HepG2 (cell line): ENCODE results near the gene RAD51D. TPM values are rescaled to one million over a fixed set of nuclear protein-coding genes. Genes with fewer than 3 reads are reported as not detected.

Source experiments
- ATAC-seq: fragments of 200-7000 bp; cut with Tn5 transposase; 3 replicates; pipeline ENCODE4 v1.9.1; 2020; ENCODE audit warnings: mild to moderate bottlenecking, moderate library complexity
- BruUV-seq: library from RNA; stranded (reverse); fragments of 400-500 nt; replicated peaks from 2 replicates; lab custom pipeline; 2021; lab: Mats Ljungman, UMichigan
- CTCF ChIA-PET: fragments of 300-600 bp; formaldehyde crosslinking; extraction: SDS; loops from one replicate; lab custom pipeline; 2021; ENCODE audit warnings: low total read pairs, inconsistent platforms, low intra/inter-chr PET ratio; lab: Yijun Ruan, JAX
- POLR2A ChIA-PET: fragments of 350-600 bp; sonication (Branson Sonifier 250); formaldehyde crosslinking; loops from one replicate; lab custom pipeline; 2020; ENCODE audit warnings: antibody characterized with exemption, inconsistent platforms; lab: Yijun Ruan, JAX
- DNase-seq: peaks from one replicate; pipeline ENCODE4 v3.0.0-alpha.2; 2015; ENCODE audit warnings: low spot score
- FAIRE-seq: peaks from 3 replicates; lab custom pipeline; 2011; peaks lifted over from hg19 to GRCh38; lab: Jason Lieb, UNC
- H2AFZ ChIP-seq: one replicate; pipeline ENCODE4 v1.6.1; 2011; ENCODE audit warnings: low read length, inconsistent platforms
- H3K27ac ChIP-seq: fragments of 300-600 bp; 3 replicates; pipeline ENCODE4 v1.8.0; 2011; ENCODE audit warnings: mixed run types, mild to moderate bottlenecking, mixed read lengths, low read length, inconsistent platforms; ENCODE audit not compliant: insufficient read depth; ENCODE audit errors: extremely low read length
- H3K27me3 ChIP-seq, 2 experiments: fragments of 200-600 bp in 1 of 2; 2 replicates in 1 of 2; 3 replicates in 1 of 2; pipeline versions ENCODE4 v1.6.0 to v1.8.0; 2011; ENCODE audit warnings: low read length in 2 of 2, mild to moderate bottlenecking in 2 of 2, moderate library complexity in 2 of 2, inconsistent platforms in 1 of 2; ENCODE audit not compliant: insufficient read depth in 2 of 2, control insufficient read depth in 1 of 2
- H3K36me3 ChIP-seq, 2 experiments: fragments of 200-600 bp in 1 of 2; replicated peaks in 1 of 2; 2 replicates in 1 of 2; 3 replicates in 1 of 2; pipeline versions ENCODE4 v1.5.1 to v1.8.0; 2011; ENCODE audit warnings: low read length in 2 of 2, inconsistent platforms in 1 of 2; ENCODE audit not compliant: insufficient read depth in 2 of 2, control insufficient read depth in 1 of 2
- H3K4me1 ChIP-seq: 2 replicates; pipeline ENCODE4 v1.5.1; 2012; ENCODE audit warnings: low read length, inconsistent platforms; ENCODE audit not compliant: insufficient read depth
- H3K4me2 ChIP-seq: 2 replicates; pipeline ENCODE4 v1.6.0; 2011; ENCODE audit warnings: low read depth, low read length, inconsistent platforms
- H3K4me3 ChIP-seq, 3 experiments: fragments of 200-600 bp in 1 of 3; sonication (generic), shearing (Covaris generic) in 1 of 3; replicated peaks in 1 of 3; 2 replicates each; pipeline ENCODE4 v1.5.1; 2011 to 2016; ENCODE audit warnings: low read length in 3 of 3, inconsistent platforms in 2 of 3, low read depth in 2 of 3, mild to moderate bottlenecking in 2 of 3, control low read depth in 1 of 3, mixed read lengths in 1 of 3; ENCODE audit not compliant: insufficient read depth in 1 of 3
- H3K79me2 ChIP-seq: one replicate; pipeline ENCODE4 v1.6.1; 2011; ENCODE audit warnings: low read length, inconsistent platforms; ENCODE audit not compliant: insufficient read depth
- H3K9ac ChIP-seq: 2 replicates; pipeline ENCODE4 v1.6.0; 2011; ENCODE audit warnings: mild to moderate bottlenecking, low read depth, low read length, inconsistent platforms; ENCODE audit not compliant: insufficient read depth
- H3K9me3 ChIP-seq: 2 replicates; pipeline ENCODE4 v1.5.1; 2012; ENCODE audit warnings: mild to moderate bottlenecking, low read length
- H4K20me1 ChIP-seq: 2 replicates; pipeline ENCODE4 v1.6.0; 2011; ENCODE audit warnings: inconsistent platforms, mild to moderate bottlenecking, low read length, moderate library complexity; ENCODE audit not compliant: insufficient read depth
- CREM ChIP-seq, 2 experiments: sonication (generic) in 1 of 2; formaldehyde crosslinking in 1 of 2; IDR thresholded peaks; 2 replicates each; pipeline versions ENCODE4 v1.4.0 to v1.6.1; 2016 to 2020; ENCODE audit warnings: antibody characterized with exemption in 1 of 2, mild to moderate bottlenecking in 1 of 2, missing genetic modification reagents in 1 of 2
- LCORL ChIP-seq, 2 experiments: fragments of 450-650 bp in 1 of 2; sonication (generic) in 1 of 2; formaldehyde crosslinking in 1 of 2; IDR thresholded peaks; 2 replicates each; pipeline versions ENCODE4 v1.5.0 to v1.6.1; 2017 to 2020; ENCODE audit warnings: antibody characterized with exemption in 1 of 2, missing genetic modification reagents in 1 of 2
- MAFG ChIP-seq: sonication (generic); formaldehyde crosslinking; IDR thresholded peaks from 2 replicates; pipeline ENCODE4 v1.5.1; 2020; ENCODE audit warnings: mild to moderate bottlenecking, missing genetic modification reagents
- NFRKB ChIP-seq: fragments of 450-650 bp; IDR thresholded peaks from 2 replicates; pipeline ENCODE4 v1.6.1; 2017
- NR0B2 ChIP-seq: sonication (generic); formaldehyde crosslinking; IDR thresholded peaks from 2 replicates; pipeline ENCODE4 v1.4.0; 2020; ENCODE audit warnings: mild to moderate bottlenecking, missing genetic modification reagents
- SMC3 ChIP-seq: IDR thresholded peaks from 2 replicates; pipeline ENCODE4 v1.6.1; 2011; ENCODE audit warnings: low read length, improper control_type of control experiment
- SOX13 ChIP-seq, 3 experiments: fragments of 450-650 bp in 1 of 3; sonication (generic) in 1 of 3; formaldehyde crosslinking in 1 of 3; IDR thresholded peaks in 2 of 3; conservative IDR thresholded peaks in 1 of 3; 2 replicates each; pipeline versions ENCODE4 v1.5.0 to v1.6.1; 2016 to 2020; ENCODE audit warnings: antibody characterized with exemption in 1 of 3, mild to moderate bottlenecking in 1 of 3, missing compliant biosample characterization in 1 of 3, missing genetic modification reagents in 1 of 3, moderate library complexity in 1 of 3
- SPEN ChIP-seq: sonication (generic); formaldehyde crosslinking; IDR thresholded peaks from 2 replicates; pipeline ENCODE4 v1.5.1; 2020; ENCODE audit warnings: low read depth, mild to moderate bottlenecking, missing genetic modification reagents
- STAG1 ChIP-seq: sonication (generic); formaldehyde crosslinking; IDR thresholded peaks from 2 replicates; pipeline ENCODE4 v1.4.0; 2020; ENCODE audit warnings: missing genetic modification reagents
- STAT5B ChIP-seq: sonication (generic); formaldehyde crosslinking; IDR thresholded peaks from 2 replicates; pipeline ENCODE4 v1.4.0; 2020; ENCODE audit warnings: missing genetic modification reagents
- YEATS4 ChIP-seq: sonication (generic); formaldehyde crosslinking; IDR thresholded peaks from 2 replicates; pipeline ENCODE4 v1.4.0; 2020; ENCODE audit warnings: missing genetic modification reagents, borderline replicate concordance
- ZBTB34 ChIP-seq: sonication (generic); formaldehyde crosslinking; IDR thresholded peaks from 2 replicates; pipeline ENCODE4 v1.8.0; 2022; ENCODE audit warnings: mild to moderate bottlenecking, missing genetic modification reagents
- ZFP41 ChIP-seq: sonication (generic); formaldehyde crosslinking; IDR thresholded peaks from 2 replicates; pipeline ENCODE4 v1.4.0; 2020; ENCODE audit warnings: mild to moderate bottlenecking, missing genetic modification reagents, borderline replicate concordance
- ZNF143 ChIP-seq: sonication (generic); formaldehyde crosslinking; IDR thresholded peaks from 2 replicates; pipeline ENCODE4 v1.4.0; 2020; ENCODE audit warnings: missing genetic modification reagents
- ZNF205 ChIP-seq: IDR thresholded peaks from 2 replicates; pipeline ENCODE4 v1.6.1; 2018; ENCODE audit warnings: missing biosample characterization, missing genetic modification reagents
- ZNF251 ChIP-seq: sonication (generic); formaldehyde crosslinking; IDR thresholded peaks from 2 replicates; pipeline ENCODE4 v1.9.0; 2021; ENCODE audit warnings: mild to moderate bottlenecking, missing genetic modification reagents
- ZNF33B ChIP-seq: sonication (generic); formaldehyde crosslinking; IDR thresholded peaks from 2 replicates; pipeline ENCODE4 v1.5.1; 2020; ENCODE audit warnings: mild to moderate bottlenecking, missing genetic modification reagents
- ZNF510 ChIP-seq: sonication (generic); formaldehyde crosslinking; IDR thresholded peaks from 2 replicates; pipeline ENCODE4 v1.4.0; 2020; ENCODE audit warnings: low read depth, mild to moderate bottlenecking, missing genetic modification reagents
- ZNF883 ChIP-seq: sonication (generic); formaldehyde crosslinking; IDR thresholded peaks from 2 replicates; pipeline ENCODE4 v1.5.1; 2020; ENCODE audit warnings: mild to moderate bottlenecking, missing genetic modification reagents; ENCODE audit errors: not compliant biosample characterization
- in situ Hi-C: cut with HindIII; loops from 2 replicates; pipeline ENCODE4 v1.10.0; 2017; ENCODE audit warnings: low pct_unique_long_range_greater_than_20kb; ENCODE audit not compliant: extremely low pct_ligation_motif_present
- intact Hi-C: fragments of 100-400 bp; cut with micrococcal nuclease; formaldehyde crosslinking; loops from one replicate; pipeline ENCODE4 v1.10.0; 2022; ENCODE audit not compliant: unreplicated experiment
- polyA plus RNA-seq, 8 experiments: library from polyadenylated mRNA; depleted of rRNA in 3 of 8; stranded (reverse) in 7 of 8; unstranded in 1 of 8; fragments of >200 nt; fragmentation: Illumina TruSeq in 4 of 8; extraction: Trizol in 4 of 8; gene quantifications; 2 replicates each; pipeline versions ENCODE4 v1.2.1 to v1.2.3, GENCODE V29; 2011 to 2016; ENCODE audit warnings: low read depth in 4 of 8, missing spikeins in 1 of 8, mixed read lengths in 1 of 8; ENCODE audit not compliant: insufficient read depth in 1 of 8
- total RNA-seq, 5 experiments: library from RNA; depleted of rRNA; stranded (reverse); fragments of >200 nt; fragmentation: Illumina TruSeq; extraction: Trizol; gene quantifications; 2 replicates each; pipeline ENCODE4 v1.2.3, GENCODE V29; 2016; ENCODE audit warnings: low read depth in 1 of 5
- TF ChIP-seq, protein P1 (sequence below): sonication (generic); formaldehyde crosslinking; IDR thresholded peaks from 2 replicates; pipeline ENCODE4 v1.9.0; 2021; ENCODE audit warnings: missing genetic modification reagents, mild to moderate bottlenecking, borderline replicate concordance
- TF ChIP-seq, protein P2 (sequence below): sonication (generic); formaldehyde crosslinking; IDR thresholded peaks from 2 replicates; pipeline ENCODE4 v1.5.0; 2020; ENCODE audit warnings: mild to moderate bottlenecking, missing genetic modification reagents, moderate library complexity

The RAD51D gene
- total and polyA plus RNA-seq, 2 of the 13 experiments (the other 11 are each of a cell fraction or from before 2014, with no cell fraction given): 6.7 to 13.1 TPM

GRCh38 chr17:35117984-35118383 lies 1.7 kb downstream of the RAD51D start:
- Histone ChIP-seq H3K27ac (no peak overlapping the region), H3K9me3 (no peaks in the 10 kb centered on the region), H2AFZ (no peak overlapping the region), H4K20me1 (no peaks in the 10 kb centered on the region), H3K4me3 (no peak overlapping the region), H3K36me3 (no peaks in the 10 kb centered on the region), H3K79me2 (peaks cover 5% of the 10 kb centered on the region), H3K9ac (no peak overlapping the region), H3K4me2 (no peak overlapping the region), H3K27me3 (no peaks in the 10 kb centered on the region; a peak in 1 of 5 replicates), H3K4me1 (peaks cover 29% of the 10 kb centered on the region)
- ATAC-seq (no peak), DNase-seq (peak; percentile 19), FAIRE-seq (no peak)
- POLR2A ChIA-PET: interaction anchor here (2.5 kb wide), 1 partner anchor 28 kb away, joined by 7 read pairs; no protein-coding TSS in a partner anchor
- BruUV-seq: no TSS peak
- CTCF ChIA-PET: interaction anchor here (3.6 kb wide), 1 partner anchor 120 kb away, joined by 46 read pairs; no protein-coding TSS in a partner anchor
- intact Hi-C loops: loop anchor here (2.0 kb wide), 1 partner anchor 29 kb away; no protein-coding TSS in a partner anchor
- in situ Hi-C loops: loop anchor here (25.0 kb wide), 1 partner anchor 531 kb away; the partner anchor contains the start of gene TMEM132E
- no peak for TF ChIP-seq ZNF510 (CRISPR knock-in tag)
- TF ChIP-seq ZNF33B (CRISPR knock-in tag): no peak
- TF ChIP-seq ZBTB34 (CRISPR knock-in tag): no peak
- peak; percentile 17; the same call in 1 of the 2 replicates for TF ChIP-seq SMC3
- TF ChIP-seq NFRKB: no peak
- no peak for TF ChIP-seq ZNF883 (CRISPR knock-in tag)
- no peak for TF ChIP-seq STAT5B (CRISPR knock-in tag)
- TF ChIP-seq ZNF251: no peak
- TF ChIP-seq, protein P1, sequence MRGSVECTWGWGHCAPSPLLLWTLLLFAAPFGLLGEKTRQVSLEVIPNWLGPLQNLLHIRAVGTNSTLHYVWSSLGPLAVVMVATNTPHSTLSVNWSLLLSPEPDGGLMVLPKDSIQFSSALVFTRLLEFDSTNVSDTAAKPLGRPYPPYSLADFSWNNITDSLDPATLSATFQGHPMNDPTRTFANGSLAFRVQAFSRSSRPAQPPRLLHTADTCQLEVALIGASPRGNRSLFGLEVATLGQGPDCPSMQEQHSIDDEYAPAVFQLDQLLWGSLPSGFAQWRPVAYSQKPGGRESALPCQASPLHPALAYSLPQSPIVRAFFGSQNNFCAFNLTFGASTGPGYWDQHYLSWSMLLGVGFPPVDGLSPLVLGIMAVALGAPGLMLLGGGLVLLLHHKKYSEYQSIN (CRISPR knock-in tag): no peak
- TF ChIP-seq NR0B2: no peak
- no peak for TF ChIP-seq MAFG (CRISPR knock-in tag)
- TF ChIP-seq, protein P2, sequence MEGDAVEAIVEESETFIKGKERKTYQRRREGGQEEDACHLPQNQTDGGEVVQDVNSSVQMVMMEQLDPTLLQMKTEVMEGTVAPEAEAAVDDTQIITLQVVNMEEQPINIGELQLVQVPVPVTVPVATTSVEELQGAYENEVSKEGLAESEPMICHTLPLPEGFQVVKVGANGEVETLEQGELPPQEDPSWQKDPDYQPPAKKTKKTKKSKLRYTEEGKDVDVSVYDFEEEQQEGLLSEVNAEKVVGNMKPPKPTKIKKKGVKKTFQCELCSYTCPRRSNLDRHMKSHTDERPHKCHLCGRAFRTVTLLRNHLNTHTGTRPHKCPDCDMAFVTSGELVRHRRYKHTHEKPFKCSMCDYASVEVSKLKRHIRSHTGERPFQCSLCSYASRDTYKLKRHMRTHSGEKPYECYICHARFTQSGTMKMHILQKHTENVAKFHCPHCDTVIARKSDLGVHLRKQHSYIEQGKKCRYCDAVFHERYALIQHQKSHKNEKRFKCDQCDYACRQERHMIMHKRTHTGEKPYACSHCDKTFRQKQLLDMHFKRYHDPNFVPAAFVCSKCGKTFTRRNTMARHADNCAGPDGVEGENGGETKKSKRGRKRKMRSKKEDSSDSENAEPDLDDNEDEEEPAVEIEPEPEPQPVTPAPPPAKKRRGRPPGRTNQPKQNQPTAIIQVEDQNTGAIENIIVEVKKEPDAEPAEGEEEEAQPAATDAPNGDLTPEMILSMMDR: peak; percentile 50
- TF ChIP-seq SOX13 (IDR thresholded peaks at IDR 0.05): no peak
- TF ChIP-seq SOX13 (CRISPR knock-in tag; conservative IDR thresholded peaks at IDR 0.05 in 1 of 2, IDR thresholded peaks at IDR 0.05 in 1 of 2): no peak
- TF ChIP-seq STAG1 (CRISPR knock-in tag): peak; percentile 53
- no peak for TF ChIP-seq ZFP41 (CRISPR knock-in tag)
- TF ChIP-seq CREM (IDR thresholded peaks at IDR 0.05): no peak
- no peak for TF ChIP-seq CREM (CRISPR knock-in tag; IDR thresholded peaks at IDR 0.05)
- no peak for TF ChIP-seq ZNF143 (CRISPR knock-in tag)
- TF ChIP-seq SPEN (CRISPR knock-in tag): no peak
- TF ChIP-seq YEATS4 (CRISPR knock-in tag): no peak
- TF ChIP-seq LCORL (IDR thresholded peaks at IDR 0.05): no peak
- TF ChIP-seq LCORL (CRISPR knock-in tag; IDR thresholded peaks at IDR 0.05): no peak
- TF ChIP-seq ZNF205 (CRISPR knock-in tag): no peak
